Activated naive CD4-positive, alpha-beta T cell treated with anti-CD3 and anti-CD28 coated beads, Interleukin-2, amount 10 ng/mL, durations not matched to agents 7 days and 5 days (primary cell): ENCODE measurements around the gene NALCN.

Source experiments
- CTCF ChIA-PET: fragments of 350-600 bp; sonication (Branson Sonifier 250); formaldehyde crosslinking; loops from one replicate; lab custom pipeline; 2021; ENCODE audit warnings: antibody characterized with exemption; lab: Charles Lee
- DNase-seq: peaks from one replicate; pipeline ENCODE4 v3.0.0-alpha.2; 2020
- H3K27ac Mint-ChIP-seq: one replicate; pipeline ENCODE4 v1.8.0; 2021; ENCODE audit warnings: mild to moderate bottlenecking, moderate library complexity, mixed read lengths
- H3K27me3 Mint-ChIP-seq: one replicate; pipeline ENCODE4 v1.8.0; 2021; ENCODE audit warnings: mild to moderate bottlenecking, mixed read lengths
- H3K36me3 Mint-ChIP-seq: one replicate; pipeline ENCODE4 v1.8.0; 2021; ENCODE audit warnings: mixed read lengths
- H3K4me1 Mint-ChIP-seq: one replicate; pipeline ENCODE4 v1.8.0; 2021; ENCODE audit warnings: mixed read lengths
- H3K4me3 Mint-ChIP-seq: one replicate; pipeline ENCODE4 v1.8.0; 2021; ENCODE audit warnings: mild to moderate bottlenecking, moderate library complexity, mixed read lengths
- H3K9me3 Mint-ChIP-seq: one replicate; pipeline ENCODE4 v1.8.0; 2021; ENCODE audit warnings: mixed read lengths

The NALCN gene

GRCh38 chr13:101398191-101398590 lies 18.1 kb downstream of the NALCN start:
- Mint-ChIP-seq H3K27ac (no peak overlapping the region), H3K9me3 (no peaks in the 10 kb centered on the region), H3K36me3 (no peaks in the 10 kb centered on the region), H3K4me3 (no peak overlapping the region), H3K27me3 (no peaks in the 10 kb centered on the region), H3K4me1 (no peaks in the 10 kb centered on the region)
- DNase-seq: no peak
- CTCF ChIA-PET: no interaction called here

GRCh38 chr13:101397742-101398141 lies 18.6 kb downstream of the NALCN start:
- DNase-seq: no peak
- Mint-ChIP-seq H3K4me1 (no peaks in the 10 kb centered on the region), H3K9me3 (no peaks in the 10 kb centered on the region), H3K4me3 (no peak overlapping the region), H3K36me3 (no peaks in the 10 kb centered on the region), H3K27ac (no peak overlapping the region), H3K27me3 (no peaks in the 10 kb centered on the region)
- CTCF ChIA-PET: no interaction called here

- Mint-ChIP-seq H3K9me3 (no peaks in the 10 kb centered on the region), H3K27ac (no peak overlapping the region), H3K36me3 (no peaks in the 10 kb centered on the region), H3K4me3 (no peak overlapping the region), H3K4me1 (no peaks in the 10 kb centered on the region), H3K27me3 (peaks cover 4% of the 10 kb centered on the region)
- no peak for DNase-seq
- CTCF ChIA-PET: no interaction called here
Observed at GRCh38 chr13:101394605-101395004, 21.7 kb downstream of the NALCN start.

GRCh38 chr13:101393140-101393539 lies 23.2 kb downstream of the NALCN start:
- CTCF ChIA-PET: interaction anchor here (0.7 kb wide), 1 partner anchor 1547 kb away, joined by 3 read pairs; no protein-coding TSS in a partner anchor
- DNase-seq: no peak

GRCh38 chr13:101390461-101390860 lies 25.8 kb downstream of the NALCN start:
- Mint-ChIP-seq H3K9me3 (no peaks in the 10 kb centered on the region), H3K36me3 (no peaks in the 10 kb centered on the region), H3K27ac (no peak overlapping the region), H3K27me3 (peaks cover 4% of the 10 kb centered on the region), H3K4me3 (no peak overlapping the region), H3K4me1 (no peaks in the 10 kb centered on the region)
- no peak for DNase-seq
- CTCF ChIA-PET: no interaction called here

More at GRCh38 chr13:101393140-101393539, 23.2 kb downstream of the NALCN start:
- H3K27me3 Mint-ChIP-seq: peaks cover 4% of the 10 kb centered on the region
- H3K27ac Mint-ChIP-seq: no peak overlapping the region
- H3K4me3 Mint-ChIP-seq: no peak overlapping the region
- no peaks in the 10 kb centered on the region for H3K4me1 Mint-ChIP-seq
- H3K9me3 Mint-ChIP-seq: no peaks in the 10 kb centered on the region
- no peaks in the 10 kb centered on the region for H3K36me3 Mint-ChIP-seq

- H3K36me3 Mint-ChIP-seq: no peaks in the 10 kb centered on the region
- H3K4me1 Mint-ChIP-seq: no peaks in the 10 kb centered on the region
- no peak overlapping the region for H3K4me3 Mint-ChIP-seq
- no peaks in the 10 kb centered on the region for H3K27me3 Mint-ChIP-seq
- no peaks in the 10 kb centered on the region for H3K9me3 Mint-ChIP-seq
- H3K27ac Mint-ChIP-seq: no peak overlapping the region
- DNase-seq: no peak
- CTCF ChIA-PET: no interaction called here
Observed at GRCh38 chr13:101384929-101385328, 31.4 kb downstream of the NALCN start.

GRCh38 chr13:101383595-101383994 lies 32.7 kb downstream of the NALCN start:
- Mint-ChIP-seq H3K27ac (no peak overlapping the region), H3K9me3 (no peaks in the 10 kb centered on the region), H3K27me3 (no peaks in the 10 kb centered on the region), H3K4me3 (no peak overlapping the region), H3K4me1 (no peaks in the 10 kb centered on the region), H3K36me3 (no peaks in the 10 kb centered on the region)
- CTCF ChIA-PET: no interaction called here
- no peak for DNase-seq

GRCh38 chr13:101382701-101383100 lies 33.6 kb downstream of the NALCN start:
- CTCF ChIA-PET: no interaction called here
- H3K9me3 Mint-ChIP-seq: no peaks in the 10 kb centered on the region
- DNase-seq: no peak
- H3K4me1 Mint-ChIP-seq: no peaks in the 10 kb centered on the region
- no peaks in the 10 kb centered on the region for H3K27me3 Mint-ChIP-seq
- H3K4me3 Mint-ChIP-seq: no peak overlapping the region
- H3K27ac Mint-ChIP-seq: no peak overlapping the region
- H3K36me3 Mint-ChIP-seq: no peaks in the 10 kb centered on the region

GRCh38 chr13:101382086-101382485 lies 34.2 kb downstream of the NALCN start:
- Mint-ChIP-seq H3K9me3 (no peaks in the 10 kb centered on the region), H3K4me1 (no peaks in the 10 kb centered on the region), H3K36me3 (no peaks in the 10 kb centered on the region), H3K27ac (no peak overlapping the region), H3K27me3 (no peaks in the 10 kb centered on the region), H3K4me3 (no peak overlapping the region)
- DNase-seq: no peak
- CTCF ChIA-PET: no interaction called here

GRCh38 chr13:101360525-101360924 lies 55.8 kb downstream of the NALCN start:
- DNase-seq: no peak
- H3K36me3 Mint-ChIP-seq: no peaks in the 10 kb centered on the region
- no peaks in the 10 kb centered on the region for H3K9me3 Mint-ChIP-seq
- H3K4me1 Mint-ChIP-seq: no peaks in the 10 kb centered on the region
- H3K4me3 Mint-ChIP-seq: no peak overlapping the region
- no peaks in the 10 kb centered on the region for H3K27me3 Mint-ChIP-seq
- H3K27ac Mint-ChIP-seq: no peak overlapping the region
- CTCF ChIA-PET: no interaction called here

GRCh38 chr13:101354895-101355294 lies 61.4 kb downstream of the NALCN start:
- no peak overlapping the region for H3K4me3 Mint-ChIP-seq
- no peaks in the 10 kb centered on the region for H3K4me1 Mint-ChIP-seq
- no peak for DNase-seq
- H3K9me3 Mint-ChIP-seq: no peaks in the 10 kb centered on the region
- H3K27ac Mint-ChIP-seq: no peak overlapping the region
- H3K27me3 Mint-ChIP-seq: no peaks in the 10 kb centered on the region
- CTCF ChIA-PET: no interaction called here
- H3K36me3 Mint-ChIP-seq: no peaks in the 10 kb centered on the region

- no peaks in the 10 kb centered on the region for H3K36me3 Mint-ChIP-seq
- no peak overlapping the region for H3K27ac Mint-ChIP-seq
- no peaks in the 10 kb centered on the region for H3K27me3 Mint-ChIP-seq
- no peak for DNase-seq
- CTCF ChIA-PET: no interaction called here
- H3K9me3 Mint-ChIP-seq: no peaks in the 10 kb centered on the region
- H3K4me3 Mint-ChIP-seq: no peak overlapping the region
- no peaks in the 10 kb centered on the region for H3K4me1 Mint-ChIP-seq
Observed at GRCh38 chr13:101346942-101347728, 69.2 kb downstream of the NALCN start.

GRCh38 chr13:101346161-101346560 lies 70.1 kb downstream of the NALCN start:
- H3K4me3 Mint-ChIP-seq: no peak overlapping the region
- H3K27ac Mint-ChIP-seq: no peak overlapping the region
- H3K36me3 Mint-ChIP-seq: no peaks in the 10 kb centered on the region
- CTCF ChIA-PET: no interaction called here
- no peaks in the 10 kb centered on the region for H3K9me3 Mint-ChIP-seq
- no peak for DNase-seq
- no peaks in the 10 kb centered on the region for H3K27me3 Mint-ChIP-seq
- H3K4me1 Mint-ChIP-seq: no peaks in the 10 kb centered on the region

- no peaks in the 10 kb centered on the region for H3K9me3 Mint-ChIP-seq
- H3K36me3 Mint-ChIP-seq: no peaks in the 10 kb centered on the region
- no peaks in the 10 kb centered on the region for H3K4me1 Mint-ChIP-seq
- no peak for DNase-seq
- no peak overlapping the region for H3K4me3 Mint-ChIP-seq
- no peaks in the 10 kb centered on the region for H3K27me3 Mint-ChIP-seq
- no peak overlapping the region for H3K27ac Mint-ChIP-seq
- CTCF ChIA-PET: no interaction called here
Observed at GRCh38 chr13:101343128-101343787, 73.0 kb downstream of the NALCN start.

- no peak overlapping the region for H3K4me3 Mint-ChIP-seq
- H3K36me3 Mint-ChIP-seq: no peaks in the 10 kb centered on the region
- no peak for DNase-seq
- H3K4me1 Mint-ChIP-seq: no peaks in the 10 kb centered on the region
- no peaks in the 10 kb centered on the region for H3K27me3 Mint-ChIP-seq
- CTCF ChIA-PET: no interaction called here
- no peak overlapping the region for H3K27ac Mint-ChIP-seq
- H3K9me3 Mint-ChIP-seq: no peaks in the 10 kb centered on the region
Observed at GRCh38 chr13:101341464-101341863, 74.8 kb downstream of the NALCN start.
